ENCODE results near the gene DPEP2. TPM values are rescaled to one million over a fixed set of nuclear protein-coding genes. Genes with fewer than 3 reads are reported as not detected.
"Not testable (repeated sequence)": the region's sequence is repeated elsewhere in the genome, so short reads cannot be mapped to it uniquely, and the experiment has no call there.

Gene DPEP2
- total and polyA plus RNA-seq, 5 experiments from 2014 or later: 29.0 to 157 (median 47.9) TPM

GRCh38 chr16:68028996-68029395 is 29.7 kb upstream of the DPEP2 start:
- no peak for ATAC-seq
- Mint-ChIP-seq H3K4me3 (no peak overlapping the region), H3K36me3 (peaks cover 0 to 35% (median 0%) of the 10 kb centered on the region in 3 donors), H3K27ac (no peak overlapping the region), H3K27me3 (no peaks in the 10 kb centered on the region), H3K4me1 (peaks cover 9 to 22% (median 14%) of the 10 kb centered on the region in 4 donors), H3K9me3 (no peaks in the 10 kb centered on the region)
- POLR2A ChIA-PET: interaction anchor here (0.7 kb wide), 1 partner anchor 529 kb away, joined by 4 read pairs; no protein-coding TSS in a partner anchor
- no peak for DNase-seq

GRCh38 chr16:68022728-68023537 is 23.6 kb upstream of the DPEP2 start, which contains the start of the genes DDX28 and DUS2:
TSS of gene DDX28 (minus strand) at chr16:68023232. CDS start at chr16:68023202, 30 bp downstream.
TSS of gene DUS2 (plus strand) at chr16:68023284. CDS start at chr16:68038024, 14,740 bp downstream.
- Mint-ChIP-seq H3K4me3 (peak within 1 kb of the TSS; percentile 89 to 100 (median 98)), H3K27ac (peak within 1 kb of the TSS; percentile 94 to 99 (median 98)), H3K9me3 (peaks cover 0 to 2% (median 0%) of the 10 kb centered on the region in 9 donors), H3K27me3 (peaks cover 0 to 2% (median 0%) of the 10 kb centered on the region in 5 donors), H3K36me3 (peaks cover 0 to 28% (median 8%) of the 10 kb centered on the region in 3 donors), H3K4me1 (peaks cover 14 to 46% (median 27%) of the 10 kb centered on the region in 4 donors)
- POLR2A ChIA-PET: interaction anchor here (0.6 to 15.1 kb wide), 17 partner anchors 9 to 506 kb away, joined by 3 to 447 read pairs (median 5); partner anchors contain the start of genes DPEP2, NFATC3 and SLC12A4
- peak; percentile 91 to 92 for ATAC-seq
- peak; percentile 85 to 97 (median 94) for DNase-seq

- Mint-ChIP-seq H3K4me1 (peaks cover 11 to 42% (median 23%) of the 10 kb centered on the region in 4 donors), H3K4me3 (peak overlapping the region; percentile 89 to 100 (median 98)), H3K27ac (peak overlapping the region; percentile 70 to 99 (median 96))
These were observed 23.0 kb upstream of the DPEP2 start for GRCh38 chr16:68022278-68022727.

GRCh38 chr16:68021490-68021889 is 22.2 kb upstream of the DPEP2 start:
- peak overlapping the region in 6 of 10 donors; percentile 6 to 98 (median 80) for H3K27ac Mint-ChIP-seq
- POLR2A ChIA-PET: interaction anchor here (0.5 to 15.1 kb wide), 9 partner anchors 9 to 530 kb away, joined by 3 to 447 read pairs (median 3); partner anchors contain the start of genes DPEP2 and NFATC3
- H3K36me3 Mint-ChIP-seq: peaks cover 0 to 13% (median 8%) of the 10 kb centered on the region in 3 donors
- H3K9me3 Mint-ChIP-seq: peaks cover 0 to 2% (median 0%) of the 10 kb centered on the region in 9 donors
- H3K4me1 Mint-ChIP-seq: peaks cover 11 to 42% (median 23%) of the 10 kb centered on the region in 4 donors
- no peak for DNase-seq
- peak overlapping the region; percentile 89 to 100 (median 98) for H3K4me3 Mint-ChIP-seq
- no peak for ATAC-seq
- H3K27me3 Mint-ChIP-seq: peaks cover 0 to 2% (median 0%) of the 10 kb centered on the region in 5 donors

More at GRCh38 chr16:68022278-68022727, 23.0 kb upstream of the DPEP2 start:
- Mint-ChIP-seq H3K36me3 (peaks cover 0 to 21% (median 8%) of the 10 kb centered on the region in 3 donors), H3K27me3 (peaks cover 0 to 2% (median 0%) of the 10 kb centered on the region in 5 donors), H3K9me3 (peaks cover 0 to 2% (median 0%) of the 10 kb centered on the region in 9 donors)
- POLR2A ChIA-PET: interaction anchor here (0.5 to 15.1 kb wide), 16 partner anchors 9 to 531 kb away, joined by 3 to 447 read pairs (median 6); partner anchors contain the start of genes DPEP2, NFATC3 and SLC12A4
- DNase-seq (no peak), ATAC-seq (no peak)

GRCh38 chr16:68019167-68019680 is 19.9 kb upstream of the DPEP2 start:
- ATAC-seq: no peak
- Mint-ChIP-seq H3K4me3 (no peak overlapping the region), H3K36me3 (peaks cover 0 to 9% (median 8%) of the 10 kb centered on the region in 3 donors), H3K27me3 (peaks cover 0 to 2% (median 0%) of the 10 kb centered on the region in 5 donors), H3K9me3 (peaks cover 0 to 2% (median 0%) of the 10 kb centered on the region in 9 donors), H3K27ac (peak overlapping the region in 2 of 10 donors; percentile 40 to 53), H3K4me1 (peaks cover 11 to 39% (median 21%) of the 10 kb centered on the region in 4 donors)
- no peak for DNase-seq
- POLR2A ChIA-PET: interaction anchor here (1.2 to 15.1 kb wide), 2 partner anchors 17 to 83 kb away, joined by 3 to 447 read pairs; partner anchors contain the start of genes DPEP2 and PSMB10

GRCh38 chr16:68015681-68016080 is 16.4 kb upstream of the DPEP2 start, which contains the start of gene DPEP2NB:
TSS of gene DPEP2NB (minus strand) at chr16:68015911. CDS start at chr16:68015770, 141 bp downstream.
- Mint-ChIP-seq H3K27me3 (no peaks in the 10 kb centered on the region), H3K9me3 (no peaks in the 10 kb centered on the region), H3K4me1 (peaks cover 6 to 18% (median 13%) of the 10 kb centered on the region in 4 donors), H3K27ac (peak within 1 kb of the TSS in 7 of 10 donors; percentile 35 to 70 (median 51)), H3K36me3 (peaks cover 0 to 5% (median 2%) of the 10 kb centered on the region in 3 donors), H3K4me3 (no peak within 1 kb of the TSS)
- no peak for ATAC-seq
- POLR2A ChIA-PET: interaction anchor here (0.5 to 15.1 kb wide), 4 partner anchors 14 to 698 kb away, joined by 3 to 447 read pairs (median 4); partner anchors contain the start of gene DPEP2
- DNase-seq: no peak

- POLR2A ChIA-PET: interaction anchor here (0.7 to 15.1 kb wide), 8 partner anchors 9 to 78 kb away, joined by 3 to 447 read pairs (median 4); partner anchors contain the start of genes DDX28, DPEP2, DUS2 and NFATC3
- DNase-seq (peak in 2 of 10 donors; percentile 24 to 27), ATAC-seq (peak; percentile 54 to 65)
- Mint-ChIP-seq H3K36me3 (no peaks in the 10 kb centered on the region), H3K27me3 (no peaks in the 10 kb centered on the region), H3K27ac (peak overlapping the region; percentile 53 to 94 (median 88)), H3K9me3 (no peaks in the 10 kb centered on the region), H3K4me1 (peaks cover 12 to 32% (median 14%) of the 10 kb centered on the region in 4 donors), H3K4me3 (peak overlapping the region in 7 of 10 donors; percentile 33 to 67 (median 44))
These were observed 14.2 kb upstream of the DPEP2 start for GRCh38 chr16:68013440-68013839.

- not testable (repeated sequence) for H3K9me3 Mint-ChIP-seq, H3K27me3 Mint-ChIP-seq, H3K4me3 Mint-ChIP-seq, H3K36me3 Mint-ChIP-seq, ATAC-seq, DNase-seq
- POLR2A ChIA-PET: interaction anchor here (0.6 to 17.7 kb wide), 5 partner anchors 9 to 465 kb away, joined by 3 to 447 read pairs (median 3); partner anchors contain the start of genes DDX28, DPEP2, DPEP2NB and DUS2
- H3K4me1 Mint-ChIP-seq: peaks cover 18 to 54% (median 32%) of the 10 kb centered on the region in 4 donors
- peak overlapping the region in 7 of 10 donors; percentile 5 to 90 (median 68) for H3K27ac Mint-ChIP-seq
These were observed 10.6 kb upstream of the DPEP2 start for GRCh38 chr16:68009872-68010271.

GRCh38 chr16:68009157-68009735 is 10.0 kb upstream of the DPEP2 start:
- H3K27ac Mint-ChIP-seq: peak overlapping the region in 7 of 10 donors; percentile 5 to 86 (median 67)

GRCh38 chr16:68005786-68006286 is 6.6 kb upstream of the DPEP2 start:
- Mint-ChIP-seq H3K4me3 (peak overlapping the region; percentile 29 to 75 (median 68)), H3K27ac (peak overlapping the region; percentile 81 to 99 (median 97)), H3K27me3 (no peaks in the 10 kb centered on the region), H3K9me3 (no peaks in the 10 kb centered on the region), H3K36me3 (no peaks in the 10 kb centered on the region), H3K4me1 (peaks cover 13 to 57% (median 41%) of the 10 kb centered on the region in 4 donors)
- POLR2A ChIA-PET: interaction anchor here (0.6 to 17.7 kb wide), 19 partner anchors 9 to 215 kb away, joined by 3 to 447 read pairs (median 4); partner anchors contain the start of genes DDX28, DPEP2, DPEP2NB and DUS2
- DNase-seq: peak in 9 of 10 donors; percentile 30 to 85 (median 62)
- ATAC-seq: peak; percentile 97 to 98

More at GRCh38 chr16:68009157-68009735, 10.0 kb upstream of the DPEP2 start:
- DNase-seq: no peak
- no peaks in the 10 kb centered on the region for H3K9me3 Mint-ChIP-seq
- no peaks in the 10 kb centered on the region for H3K36me3 Mint-ChIP-seq
- POLR2A ChIA-PET: interaction anchor here (0.6 to 17.7 kb wide), 5 partner anchors 9 to 465 kb away, joined by 3 to 447 read pairs (median 3); partner anchors contain the start of genes DDX28, DPEP2, DPEP2NB and DUS2
- H3K27me3 Mint-ChIP-seq: no peaks in the 10 kb centered on the region
- no peak for ATAC-seq
- peaks cover 18 to 52% (median 35%) of the 10 kb centered on the region in 4 donors for H3K4me1 Mint-ChIP-seq
- H3K4me3 Mint-ChIP-seq: no peak overlapping the region

- H3K4me1 Mint-ChIP-seq: peaks cover 17 to 59% (median 47%) of the 10 kb centered on the region in 4 donors
- no peak for ATAC-seq
- no peaks in the 10 kb centered on the region for H3K27me3 Mint-ChIP-seq
- no peaks in the 10 kb centered on the region for H3K36me3 Mint-ChIP-seq
- no peak for DNase-seq
- H3K9me3 Mint-ChIP-seq: no peaks in the 10 kb centered on the region
- peak overlapping the region in 6 of 10 donors; percentile 61 to 75 (median 69) for H3K4me3 Mint-ChIP-seq
- POLR2A ChIA-PET: interaction anchor here (0.6 to 17.7 kb wide), 19 partner anchors 8 to 214 kb away, joined by 3 to 447 read pairs (median 4); partner anchors contain the start of genes DDX28, DPEP2, DPEP2NB and DUS2
- peak overlapping the region; percentile 81 to 99 (median 97) for H3K27ac Mint-ChIP-seq
These were observed 5.9 kb upstream of the DPEP2 start for GRCh38 chr16:68005211-68005610.
